ENCODE results near the gene NRCAM.

DNA sequence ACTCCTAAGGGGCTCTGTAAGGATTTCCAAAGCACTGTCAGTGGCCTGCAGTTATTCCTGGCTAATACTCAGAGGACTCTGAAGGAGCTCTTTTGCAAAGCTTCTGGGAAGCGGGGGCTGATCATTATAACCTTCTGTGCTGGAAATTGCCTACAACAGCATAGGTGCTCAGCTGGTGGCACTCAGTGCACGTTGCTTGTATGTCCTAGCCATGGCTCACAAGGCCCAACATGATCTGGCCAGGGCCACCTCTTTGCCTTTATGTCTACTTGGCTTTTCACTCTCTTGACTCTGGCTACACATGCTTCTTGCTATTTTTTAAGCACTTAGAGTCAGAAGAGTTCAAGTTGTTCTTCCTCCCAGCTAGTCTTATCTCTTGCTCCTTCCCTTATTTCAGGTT lies 343.6 kb downstream of the NRCAM start:
- TF ChIP-seq GATA2 (IDR thresholded peaks at IDR 0.05; ENCODE audit: low read depth, low read length), result no peak
- TF ChIP-seq GATA3 (IDR thresholded peaks at IDR 0.05; ENCODE audit: low read depth, low read length), result no peak
